Activated CD4-positive, alpha-beta T cell treated with anti-CD3 and anti-CD28 coated beads, Interleukin-2, Interleukin-4, amounts not matched to agents 100 ng/mL and 50 ng/mL, durations not matched to agents 16 hours and 8 hours (primary cell): ENCODE results near the gene ATG3.
"Not testable (repeated sequence)": the region's sequence is repeated elsewhere in the genome, so short reads cannot be mapped to it uniquely, and the experiment has no call there.

Experiments used
- DNase-seq: peaks from one replicate; pipeline ENCODE4 v3.0.0-alpha.2; 2020; ENCODE audit warnings: low spot score

ATG3 gene

DNA sequence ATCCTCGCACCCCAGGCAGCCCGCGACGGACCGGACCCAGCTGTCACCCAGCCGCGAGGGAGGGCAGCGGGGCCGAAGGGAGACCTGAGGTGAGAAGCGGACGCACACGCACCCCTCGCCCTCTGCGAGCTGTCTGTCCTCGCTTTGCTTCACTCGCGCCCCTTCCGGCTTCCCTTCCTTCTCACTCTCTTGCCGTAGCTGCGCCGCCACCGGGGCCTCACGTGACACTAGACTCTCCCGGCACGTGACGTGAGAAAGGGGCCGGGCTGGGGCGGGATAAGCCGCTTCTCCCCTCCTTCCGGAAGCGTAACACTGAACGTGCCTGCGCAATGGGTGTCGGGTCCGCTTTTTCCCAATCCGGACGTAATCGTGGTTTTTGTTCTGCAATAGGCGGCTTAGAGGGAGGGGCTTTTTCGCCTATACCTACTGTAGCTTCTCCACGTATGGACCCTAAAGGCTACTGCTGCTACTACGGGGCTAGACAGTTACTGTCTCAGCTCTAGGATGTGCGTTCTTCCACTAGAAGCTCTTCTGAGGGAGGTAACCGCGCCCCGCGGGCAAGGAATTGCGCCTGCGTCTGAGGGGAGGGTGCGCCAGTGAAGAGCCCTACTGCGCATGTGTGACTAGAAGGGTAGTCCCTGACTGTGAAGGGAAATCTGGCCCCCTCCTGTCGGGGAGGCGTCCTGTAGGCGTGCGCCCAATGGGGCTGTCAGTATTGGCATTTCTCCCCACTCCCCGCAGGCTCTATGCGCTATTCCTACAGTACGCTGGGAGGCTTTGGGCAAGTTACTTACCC lies at the start of gene ATG3, which contains the start of gene SLC35A5:
Gene ATG3 (minus strand): TSS at position 229 of the 796 bp plus-strand sequence. CDS start 434 bp downstream, outside the sequence.
Gene SLC35A5 (plus strand): TSS at position 312 of the 796 bp plus-strand sequence. CDS start 1,359 bp downstream, outside the sequence.
- peak; percentile 98 for DNase-seq

DNA sequence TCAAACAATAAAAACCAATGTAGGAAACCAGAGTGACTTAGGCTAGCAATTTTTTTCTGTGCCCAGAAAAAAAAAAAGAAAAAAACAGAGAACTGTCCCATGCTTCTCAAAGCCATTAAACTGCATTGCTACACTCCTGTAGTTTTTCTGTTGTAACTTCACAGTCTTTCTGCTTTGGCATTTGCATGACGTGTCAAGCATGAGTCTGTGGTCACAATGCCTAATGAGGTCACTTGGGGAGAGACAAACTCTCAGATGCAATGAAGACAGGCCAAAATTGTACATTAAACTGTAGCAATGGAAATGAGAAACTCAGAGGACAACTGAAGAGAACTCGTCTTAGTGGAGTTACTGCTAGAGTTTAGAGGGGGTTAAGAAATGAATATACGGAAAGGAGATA lies 48.4 kb upstream of the ATG3 start:
- DNase-seq: no peak

DNA sequence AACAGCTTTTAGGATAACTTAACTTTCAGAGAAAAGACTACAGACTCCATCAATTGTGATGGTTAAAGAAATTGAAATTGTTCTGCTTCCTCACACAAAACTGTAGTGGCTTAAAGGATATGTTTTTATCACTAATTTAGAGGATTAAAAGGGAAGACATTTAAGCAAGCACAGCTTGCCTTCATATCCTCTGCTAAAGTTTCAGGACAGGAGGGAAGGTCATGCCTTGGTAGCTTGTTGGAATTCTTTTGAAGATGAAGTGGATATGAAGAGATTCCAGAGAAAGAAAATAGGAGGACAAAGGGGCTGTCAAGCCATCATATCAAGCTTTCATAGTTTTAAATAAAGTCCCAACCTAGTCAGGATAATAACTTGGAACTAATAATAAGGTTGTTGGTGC lies 46.1 kb upstream of the ATG3 start:
- no peak for DNase-seq

DNA sequence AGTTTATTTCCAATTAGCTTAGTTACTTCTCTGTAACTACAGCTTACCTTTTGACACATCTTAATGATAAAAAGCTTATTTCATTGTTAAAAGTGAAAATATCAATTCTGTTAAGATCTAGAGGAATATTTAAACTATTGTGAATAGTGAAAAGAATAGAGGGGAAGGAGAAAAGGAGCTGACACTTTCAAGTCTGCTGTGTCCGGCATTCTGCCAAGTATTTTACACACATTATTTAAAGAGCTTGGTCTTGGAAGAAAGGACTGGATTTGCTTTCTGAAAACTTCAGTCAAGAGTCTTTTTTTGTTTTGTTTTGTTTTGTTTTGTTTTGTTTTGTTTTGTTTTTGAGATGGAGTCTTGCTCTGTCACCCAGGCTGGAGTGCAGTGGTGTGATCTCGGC lies 44.3 kb upstream of the ATG3 start:
- DNase-seq: no peak

DNA sequence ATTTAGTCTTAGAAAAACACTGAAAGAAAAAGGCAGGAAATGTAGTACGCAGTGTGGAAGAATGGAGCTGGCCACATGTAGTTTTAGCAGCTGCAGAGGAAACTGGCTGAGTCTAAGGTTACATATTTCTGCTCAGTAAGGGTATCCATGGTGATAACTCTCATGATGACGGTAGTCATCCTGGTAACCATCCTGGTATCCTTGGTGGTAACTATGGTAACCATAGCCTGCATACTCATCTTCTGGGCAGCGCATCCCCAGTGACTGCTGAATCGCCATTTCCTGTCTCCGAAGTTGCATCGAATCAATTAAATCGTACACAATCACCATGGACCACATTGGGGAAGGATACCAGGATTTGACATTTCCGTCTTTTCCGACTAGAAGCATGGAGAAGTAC lies 43.5 kb upstream of the ATG3 start:
- DNase-seq: peak; percentile 35

DNA sequence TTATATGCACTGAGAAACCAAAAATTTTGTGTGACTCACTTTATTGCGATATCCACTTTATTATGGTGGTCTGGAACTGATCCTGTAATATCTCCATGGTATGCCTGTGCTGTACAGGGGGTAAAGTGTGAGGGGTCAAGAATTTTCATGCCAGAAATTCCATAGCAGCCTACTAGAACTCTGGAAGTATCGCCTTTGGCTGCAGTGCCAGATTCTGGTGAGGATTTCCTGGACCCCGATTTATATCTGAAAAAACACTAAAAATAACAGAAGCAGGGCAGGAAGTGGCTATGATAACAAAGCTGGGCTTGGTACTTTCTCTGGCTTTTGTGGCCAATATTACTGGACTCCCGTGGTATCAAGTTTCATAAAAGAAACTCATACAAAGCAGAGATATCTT lies 42.8 kb upstream of the ATG3 start:
- no peak for DNase-seq

DNA sequence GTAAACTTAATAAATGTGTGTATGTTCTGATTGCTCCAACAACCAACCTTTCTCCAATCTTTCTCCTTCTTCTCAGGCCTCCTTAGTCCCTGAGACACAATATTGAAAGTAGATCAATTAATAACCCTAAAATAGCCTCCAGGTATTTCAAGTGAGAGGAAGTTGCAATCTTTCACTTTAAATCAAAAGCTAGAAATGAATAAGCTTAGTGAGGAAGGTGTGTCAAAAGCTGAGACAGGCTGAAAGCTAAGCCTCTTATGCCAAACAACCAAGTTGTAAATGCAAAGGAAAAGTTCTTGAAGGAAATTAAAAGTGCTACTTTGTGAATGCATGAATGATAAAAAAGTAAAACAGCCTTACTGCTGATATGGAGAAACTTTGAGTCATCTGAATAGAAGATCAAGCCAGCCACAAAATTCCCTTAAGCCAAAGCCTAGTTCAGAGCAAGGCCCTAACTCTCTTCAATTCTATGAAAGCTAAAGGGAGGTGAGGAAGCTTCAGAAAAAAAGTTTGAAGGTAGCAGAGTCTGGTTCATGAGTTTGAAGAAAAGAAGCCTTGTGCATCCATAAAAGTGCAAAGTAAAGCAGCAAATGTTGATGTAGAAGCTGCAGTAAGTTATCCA lies 40.6 kb upstream of the ATG3 start:
- peak; percentile 60 for DNase-seq

DNA sequence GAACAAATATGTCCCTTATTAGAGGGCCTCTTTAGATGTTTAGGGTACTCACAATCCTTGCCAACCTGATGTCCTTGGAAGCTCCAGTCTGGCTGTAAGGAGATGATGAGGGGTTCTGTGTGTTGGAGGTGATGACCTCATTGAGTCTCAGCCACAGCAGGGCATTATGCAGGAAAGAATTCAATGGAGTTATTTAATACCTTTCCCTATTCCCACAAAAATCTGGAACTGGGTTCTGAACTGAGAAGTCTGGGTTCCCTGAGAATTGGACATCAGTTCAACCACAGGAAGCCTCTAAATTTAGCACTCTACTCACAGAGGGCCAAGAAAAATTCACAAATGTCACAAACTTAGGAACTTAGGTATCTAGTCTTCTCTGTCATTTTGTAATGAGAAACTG lies 37.0 kb upstream of the ATG3 start:
- no peak for DNase-seq

DNA sequence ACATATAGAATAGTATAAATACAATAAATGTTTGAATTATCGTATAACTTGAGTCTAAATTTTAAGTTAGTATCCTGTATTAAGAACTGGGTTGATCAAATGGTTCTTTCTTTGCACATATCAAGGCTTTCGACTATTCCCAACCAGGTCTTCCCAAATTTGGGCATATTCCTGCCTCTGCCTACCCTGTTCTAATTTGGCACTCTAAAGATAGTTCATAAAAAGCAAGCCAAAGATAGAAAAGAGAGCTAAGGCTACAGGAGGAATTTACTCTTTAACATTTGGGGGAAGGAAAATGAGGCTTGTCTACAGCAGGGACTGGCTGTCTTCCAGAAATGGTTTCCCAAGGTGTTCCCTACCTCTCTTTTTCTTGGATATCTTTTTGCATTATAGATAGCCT lies 36.2 kb upstream of the ATG3 start:
- DNase-seq: no peak

DNA sequence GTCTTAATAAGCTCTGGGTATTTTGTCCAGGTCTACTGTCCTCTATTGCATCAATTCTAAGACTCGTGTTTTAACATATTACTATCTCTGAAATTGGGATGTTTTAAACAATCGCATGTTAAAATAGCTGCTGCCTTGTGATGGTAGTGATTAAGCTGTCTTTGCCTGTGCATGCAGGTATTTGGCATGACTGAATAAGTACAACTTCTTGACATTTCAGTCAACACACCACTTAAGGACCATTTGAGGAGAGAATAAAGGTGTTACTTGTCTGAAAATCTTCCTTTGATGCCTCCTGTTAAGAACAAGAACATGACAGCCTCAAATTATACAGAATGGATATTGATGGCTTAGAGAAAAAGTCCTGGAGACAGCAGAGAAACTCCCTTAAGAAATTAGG lies 33.1 kb upstream of the ATG3 start:
- DNase-seq: no peak

DNA sequence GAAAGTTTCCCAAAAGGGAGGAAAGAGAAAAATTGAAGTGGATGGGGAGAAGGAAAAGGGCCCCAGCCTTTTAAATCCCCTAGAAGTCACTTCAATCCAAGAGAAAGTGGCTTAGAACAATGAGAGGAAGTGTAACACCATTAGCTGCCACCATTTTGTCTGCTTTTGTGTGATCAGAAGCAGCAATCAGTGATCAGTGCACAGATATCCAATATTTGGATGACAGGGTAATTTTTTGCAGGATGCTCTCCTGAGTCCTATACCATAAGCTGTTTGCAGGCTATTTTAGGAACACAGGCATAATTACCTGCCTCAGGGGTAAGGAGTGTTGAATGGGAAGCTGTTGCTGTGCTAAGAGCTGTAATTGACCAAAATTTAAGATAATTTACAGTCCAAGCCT lies 31.5 kb upstream of the ATG3 start:
- DNase-seq: no peak

DNA sequence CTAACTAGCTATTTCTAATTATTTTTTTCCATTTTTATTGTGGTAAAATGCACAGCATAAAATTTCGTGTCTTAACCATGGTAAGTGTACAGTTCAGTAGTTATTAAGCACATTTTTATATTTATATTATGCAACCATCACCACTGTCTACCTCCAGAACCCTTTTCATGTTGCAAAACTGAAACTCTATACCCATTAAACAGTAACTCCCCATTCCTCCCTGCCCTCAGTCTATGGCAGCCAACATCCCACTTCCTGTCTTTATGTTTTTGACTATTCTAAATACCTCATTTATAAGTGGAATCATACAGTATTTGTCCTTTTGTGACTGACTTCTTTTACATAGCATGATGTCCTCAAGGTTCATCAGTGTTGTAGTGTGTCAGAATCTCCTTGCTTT lies 25.6 kb upstream of the ATG3 start:
- DNase-seq: no peak

DNA sequence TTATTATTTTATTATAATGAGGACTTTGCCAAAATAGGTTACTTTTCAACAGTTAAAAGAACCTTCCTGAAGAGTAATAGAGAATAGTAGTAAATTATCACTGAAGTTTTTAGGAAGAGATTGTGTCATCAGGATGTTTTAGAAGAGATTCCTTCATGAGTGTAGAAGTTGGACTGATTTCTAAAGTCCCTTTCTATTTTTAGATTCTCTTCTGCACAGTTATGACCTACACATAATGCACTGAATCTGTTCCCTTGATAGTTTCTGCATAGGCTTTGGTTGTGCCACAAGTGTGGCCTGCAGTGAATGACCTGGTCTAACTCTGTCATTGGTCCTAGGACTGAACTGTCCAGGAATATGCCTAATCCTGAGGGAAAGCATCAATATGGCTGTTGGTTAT lies 24.0 kb upstream of the ATG3 start:
- no peak for DNase-seq

DNA sequence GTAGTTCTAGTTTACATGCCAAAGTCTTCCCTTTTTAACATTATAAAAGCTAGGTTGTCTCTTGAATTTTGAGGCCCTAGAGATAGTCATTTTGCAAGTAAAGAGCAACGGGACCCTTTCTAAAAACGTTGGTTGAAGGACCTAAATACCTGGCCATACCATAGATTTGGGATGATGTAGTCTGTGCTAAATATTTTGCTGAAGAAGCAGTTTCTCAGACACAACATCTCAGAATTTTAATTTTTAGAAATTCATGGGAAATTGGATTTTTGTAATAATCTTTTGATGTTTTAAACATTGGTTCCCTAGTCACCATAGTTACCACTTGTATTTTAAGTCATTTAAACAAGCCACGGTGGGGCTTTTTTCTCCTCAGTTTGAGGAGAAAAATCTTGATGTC lies 21.3 kb upstream of the ATG3 start:
- no peak for DNase-seq

DNA sequence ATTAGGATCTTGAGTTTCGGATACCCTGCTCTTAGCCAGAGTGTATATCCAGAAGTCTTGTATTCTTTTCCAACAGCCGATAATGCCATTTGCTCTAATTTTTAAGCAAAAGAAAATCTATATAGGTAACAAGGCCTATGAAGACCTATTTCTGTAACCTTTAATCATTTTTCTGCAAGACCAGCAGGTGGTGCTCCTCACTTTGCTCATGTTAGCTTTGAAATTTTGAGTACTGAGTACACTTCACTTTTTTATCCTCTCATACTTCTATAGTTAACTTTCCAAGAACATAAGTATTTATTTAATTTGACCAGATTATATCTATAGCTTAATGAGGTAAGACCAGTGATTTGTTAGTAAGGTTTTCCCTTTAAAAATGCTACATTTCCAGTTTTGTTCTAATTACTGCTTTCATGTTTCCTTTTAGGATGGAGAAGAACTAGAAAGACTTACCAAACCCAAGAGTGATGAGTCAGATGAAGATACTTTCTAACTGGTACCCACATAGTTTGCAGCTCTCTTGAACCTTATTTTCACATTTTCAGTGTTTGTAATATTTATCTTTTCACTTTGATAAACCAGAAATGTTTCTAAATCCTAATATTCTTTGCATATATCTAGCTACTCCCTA lies 20.6 kb upstream of the ATG3 start:
- peak; percentile 48 for DNase-seq

DNA sequence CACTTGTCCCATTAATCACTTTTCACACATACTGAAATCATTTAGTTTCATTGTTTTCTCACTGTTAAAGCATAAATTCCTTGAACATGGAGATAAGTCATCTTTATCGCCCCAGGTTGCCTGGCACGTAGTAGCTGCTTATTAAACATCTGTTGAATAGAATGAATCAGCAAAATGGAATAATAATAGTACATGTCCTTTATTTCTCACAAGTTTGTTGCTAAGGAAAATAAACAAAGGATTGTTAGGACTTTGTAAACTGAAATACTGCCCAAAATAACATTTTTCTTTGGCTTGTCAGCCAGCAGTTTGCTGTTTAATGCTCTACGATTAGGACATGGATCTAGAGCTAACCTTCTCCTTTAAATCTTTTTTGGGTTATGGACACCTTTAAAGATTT lies 17.9 kb upstream of the ATG3 start:
- DNase-seq: no peak

DNA sequence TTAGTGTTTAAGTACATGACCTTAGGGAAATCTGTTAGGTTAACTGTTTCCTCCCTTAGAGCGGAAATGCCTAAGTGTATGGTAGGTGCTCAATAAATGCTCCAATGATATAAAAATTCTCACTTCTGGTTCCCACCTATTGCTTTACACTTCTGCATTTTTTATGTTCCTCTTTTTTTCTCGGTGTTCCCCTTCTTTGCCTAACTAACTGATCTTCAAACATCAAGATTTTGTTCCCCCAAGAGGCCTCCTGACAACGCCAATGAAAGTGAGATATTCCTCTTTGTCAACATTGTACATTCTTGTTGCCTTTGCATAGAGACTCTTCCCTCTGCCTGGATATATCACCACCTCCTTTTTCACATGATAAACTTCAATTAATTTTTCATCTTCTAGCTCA lies 17.5 kb upstream of the ATG3 start:
- DNase-seq: no peak

DNA sequence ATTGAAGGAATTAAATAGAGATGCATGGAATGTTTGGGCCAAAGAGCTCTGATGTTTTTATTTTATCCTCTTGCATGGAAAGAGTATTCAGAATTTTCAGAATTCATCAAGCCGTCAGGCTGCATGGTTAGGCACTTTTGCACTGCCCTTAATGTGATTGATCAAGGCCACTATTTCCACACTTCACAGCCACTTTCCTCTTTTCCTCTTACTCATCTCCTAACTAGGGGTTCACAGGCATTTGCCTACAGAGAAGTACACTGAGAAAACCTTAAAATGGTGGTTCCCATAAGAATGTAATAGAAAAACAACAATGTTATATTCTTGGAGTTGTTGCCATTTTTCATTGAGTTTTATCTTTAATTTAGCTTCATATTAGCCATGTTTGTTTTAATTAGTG lies 10.9 kb upstream of the ATG3 start:
- DNase-seq: no peak

DNA sequence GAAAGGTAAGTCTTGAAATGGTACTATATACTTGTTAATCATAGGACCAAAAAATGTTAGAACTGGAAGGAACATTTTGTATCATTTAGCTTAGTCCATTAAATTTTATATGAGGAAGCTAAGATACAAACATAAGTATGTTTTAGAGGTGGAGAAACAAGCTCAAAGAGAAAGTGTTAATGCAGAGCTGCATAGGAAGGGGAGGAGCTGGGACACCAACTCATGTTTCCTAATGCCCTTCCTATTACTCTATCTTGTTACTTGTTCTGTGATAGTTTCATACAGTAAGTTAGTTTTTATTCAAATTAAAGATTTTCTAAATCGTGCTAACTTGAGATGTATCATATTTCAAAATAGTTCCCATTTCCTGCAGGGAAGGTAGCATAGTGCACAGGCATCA lies 7.5 kb upstream of the ATG3 start:
- no peak for DNase-seq

DNA sequence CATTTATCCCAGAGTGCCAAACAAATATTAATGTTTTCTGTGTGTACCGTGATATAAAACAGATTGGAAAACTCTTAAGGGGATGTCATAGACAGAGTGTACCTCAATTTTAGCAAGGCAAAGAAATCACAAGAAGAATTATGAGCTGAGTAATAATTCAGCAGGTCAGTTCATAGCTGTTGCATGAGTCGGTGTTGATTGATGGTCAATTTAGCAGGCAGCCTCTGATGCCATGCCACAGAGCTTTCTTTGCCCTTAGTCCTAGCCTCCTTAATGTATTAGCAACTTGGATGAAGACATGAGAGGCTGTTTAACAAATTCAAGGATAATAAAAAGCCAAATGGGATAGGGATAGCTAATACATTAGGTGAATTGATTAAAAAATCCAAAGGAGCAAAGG lies 6.9 kb upstream of the ATG3 start:
- DNase-seq: no peak

DNA sequence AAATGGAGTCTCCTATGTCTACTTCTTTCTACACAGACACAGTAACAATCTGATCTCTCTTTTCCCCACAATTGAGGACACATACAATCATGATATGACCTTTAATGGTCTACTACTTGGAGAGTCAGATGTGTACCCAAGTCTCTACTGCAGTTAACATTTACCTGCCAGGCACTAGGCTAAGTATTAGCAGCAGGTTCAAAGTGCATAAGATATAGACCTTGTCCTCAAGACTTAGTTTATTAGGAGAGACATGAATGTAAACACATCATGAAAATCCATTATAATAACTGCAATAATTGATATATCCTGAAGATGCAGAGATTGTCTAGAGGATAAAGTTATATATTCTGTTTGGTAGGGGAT lies 3.2 kb upstream of the ATG3 start:
- no peak for DNase-seq

DNA sequence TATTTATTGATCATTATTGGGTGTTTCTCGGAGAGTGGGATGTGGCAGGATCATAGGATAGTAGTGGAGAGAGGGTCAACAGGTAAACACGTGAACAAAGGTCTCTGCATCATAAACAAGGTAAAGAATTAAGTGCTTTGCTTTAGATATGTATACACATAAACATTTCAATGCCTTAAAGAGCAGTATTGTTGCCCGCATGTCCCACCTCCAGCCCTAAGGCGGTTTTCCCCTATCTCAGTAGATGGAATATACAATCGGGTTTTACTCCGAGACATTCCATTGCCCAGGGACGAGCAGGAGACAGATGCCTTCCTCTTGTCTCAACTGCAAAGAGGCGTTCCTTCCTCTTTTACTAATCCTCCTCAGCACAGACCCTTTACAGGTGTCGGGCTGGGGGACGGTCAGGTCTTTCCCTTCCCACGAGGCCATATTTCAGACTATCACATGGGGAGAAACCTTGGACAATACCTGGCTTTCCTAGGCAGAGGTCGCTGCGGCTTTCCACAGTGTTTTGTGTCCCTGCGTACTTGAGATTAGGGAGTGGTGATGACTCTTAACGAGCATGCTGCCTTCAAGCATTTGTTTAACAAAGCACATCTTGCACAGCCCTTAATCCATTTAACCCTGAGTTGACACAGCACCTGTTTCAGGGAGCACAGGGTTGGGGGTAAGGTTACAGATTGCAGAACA lies 2.6 kb upstream of the ATG3 start:
- DNase-seq: not testable (repeated sequence)

DNA sequence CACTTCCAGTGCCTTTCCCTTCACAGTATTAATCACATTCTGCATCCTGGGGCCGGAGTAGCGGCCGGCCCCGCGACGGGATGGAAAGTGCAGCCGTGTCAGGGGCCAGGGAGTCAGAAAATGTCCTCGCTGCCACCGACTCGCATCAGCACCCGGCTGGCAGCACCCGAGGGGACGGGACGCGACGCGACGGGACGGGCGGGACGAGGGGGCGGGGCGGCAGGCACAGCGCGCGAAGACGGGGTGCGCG lies 353 bp downstream of the ATG3 start:
- DNase-seq: no peak
